Gastroesophageal sphincter (tissue), 4 donors: ENCODE measurements around the gene FAM219A. TPM values are rescaled to one million over a fixed set of nuclear protein-coding genes. Genes with fewer than 3 reads are reported as not detected.

Source experiments
- ATAC-seq: fragments of 150-250 bp; one replicate; pipeline ENCODE4 v1.9.1; 2016; ENCODE audit warnings: mild to moderate bottlenecking, moderate library complexity
- H3K27ac ChIP-seq, 4 donors: fragments of 200-600 bp; sonication (generic) in 3 of 4; 1 replicate in 3 of 4; 2 replicates in 1 of 4; pipeline ENCODE4 v1.5.1; 2016 to 2019
- H3K27me3 ChIP-seq: fragments of 200-600 bp; sonication (generic); one replicate; pipeline ENCODE4 v1.5.1; 2019
- H3K36me3 ChIP-seq, 2 donors: fragments of 200-600 bp; sonication (generic); one replicate each; pipeline ENCODE4 v1.5.1; 2019; ENCODE audit warnings: control low read depth in 1 of 2
- H3K4me1 ChIP-seq, 3 donors: fragments of 200-600 bp; sonication (generic); 1 replicate in 2 of 3; 2 replicates in 1 of 3; pipeline ENCODE4 v1.5.1; 2016 to 2019; ENCODE audit warnings: control low read depth in 2 of 3
- H3K4me3 ChIP-seq, 2 donors: fragments of 200-600 bp; sonication (generic); one replicate each; pipeline ENCODE4 v1.5.1; 2019; ENCODE audit warnings: mild to moderate bottlenecking in 1 of 2, moderate library complexity in 1 of 2
- H3K9me3 ChIP-seq, 3 donors: fragments of 200-600 bp; sonication (generic); one replicate each; pipeline ENCODE4 v1.5.1; 2017 to 2019; ENCODE audit warnings: control low read depth in 2 of 3
- EP300 ChIP-seq: sonication (generic); formaldehyde crosslinking; IDR thresholded peaks from one replicate; pipeline ENCODE4 v1.6.1; 2017; ENCODE audit warnings: antibody characterized with exemption, mild to moderate bottlenecking
- POLR2A ChIP-seq, 2 donors: fragments of 450-650 bp; IDR thresholded peaks; one replicate each; pipeline ENCODE4 v1.6.1; 2017; ENCODE audit warnings: antibody characterized with exemption in 2 of 2, mild to moderate bottlenecking in 2 of 2, moderate library complexity in 1 of 2
- POLR2AphosphoS5 ChIP-seq: sonication (generic); formaldehyde crosslinking; IDR thresholded peaks from one replicate; pipeline ENCODE4 v1.6.1; 2017; ENCODE audit warnings: antibody characterized with exemption
- WGBS, 2 donors: methylation state at CpG; one replicate each; pipeline ENCODE4 v1.1.5; 2018; ENCODE audit warnings: low coverage in 1 of 2; 5-methylcytosine and 5-hydroxymethylcytosine counted together
- total RNA-seq, 4 donors: library from RNA; depleted of rRNA; stranded (reverse); fragments of >200 nt; gene quantifications; one replicate each; pipeline ENCODE4 v1.1.0, GENCODE V29; 2016
- TF ChIP-seq, protein P1 (sequence below), 4 experiments: fragments of 200-600 bp in 2 of 4; fragments of 450-650 bp in 2 of 4; sonication (generic) in 1 of 4; IDR thresholded peaks; one replicate each; pipeline ENCODE4 v1.5.1; 2017 to 2019; ENCODE audit warnings: antibody characterized with exemption in 4 of 4, mild to moderate bottlenecking in 2 of 4, moderate library complexity in 2 of 4

Gene FAM219A
- total RNA-seq, 4 donors from 2014 or later = 11.2 to 18.4 (median 13.4) TPM

DNA sequence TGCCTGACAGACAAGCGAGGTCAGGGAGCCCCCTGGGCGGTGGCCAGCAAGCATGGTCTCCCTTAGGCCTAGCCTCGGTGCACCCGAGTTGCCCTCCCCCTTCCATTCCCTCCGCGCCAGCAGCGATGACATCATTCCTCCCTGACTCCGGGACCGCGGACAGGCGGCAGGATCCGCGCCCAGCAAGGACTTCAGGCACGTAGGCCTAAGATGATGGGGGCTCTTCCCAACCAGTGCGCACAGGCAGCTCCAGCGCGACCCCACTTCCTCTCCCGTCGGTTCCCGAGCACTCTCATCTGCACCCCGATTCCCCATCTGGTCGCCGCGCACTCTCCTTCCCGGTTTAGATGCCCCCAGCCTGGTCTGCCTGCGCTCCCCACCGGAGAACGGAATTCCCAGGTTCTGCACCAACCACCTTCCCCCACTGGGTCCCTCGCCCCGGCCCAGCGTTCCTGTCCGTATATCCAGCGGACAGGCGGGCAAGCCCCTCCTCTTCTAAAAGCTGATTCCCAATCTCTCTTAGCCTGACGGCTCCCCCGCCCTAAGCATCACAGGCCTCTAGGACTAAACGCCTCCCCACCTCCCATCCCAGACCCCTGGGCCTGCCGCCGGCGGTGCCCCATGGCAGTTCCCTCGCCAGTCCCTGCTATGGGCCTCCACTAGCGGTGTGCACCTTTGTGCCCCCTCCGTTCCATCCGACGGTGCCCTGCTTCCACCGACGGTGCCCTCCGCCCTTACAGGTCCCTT is 931 bp downstream of the FAM219A start:
- Histone ChIP-seq H3K36me3 (no peaks in the 10 kb centered on the region), H3K9me3 (no peaks in the 10 kb centered on the region), H3K27me3 (no peaks in the 10 kb centered on the region), H3K4me1 (peaks cover 0 to 54% (median 15%) of the 10 kb centered on the region in 3 donors), H3K27ac (peak overlapping the region; percentile 34 to 93 (median 90)), H3K4me3 (peak overlapping the region; percentile 69 to 90)
- TF ChIP-seq, protein P1, sequence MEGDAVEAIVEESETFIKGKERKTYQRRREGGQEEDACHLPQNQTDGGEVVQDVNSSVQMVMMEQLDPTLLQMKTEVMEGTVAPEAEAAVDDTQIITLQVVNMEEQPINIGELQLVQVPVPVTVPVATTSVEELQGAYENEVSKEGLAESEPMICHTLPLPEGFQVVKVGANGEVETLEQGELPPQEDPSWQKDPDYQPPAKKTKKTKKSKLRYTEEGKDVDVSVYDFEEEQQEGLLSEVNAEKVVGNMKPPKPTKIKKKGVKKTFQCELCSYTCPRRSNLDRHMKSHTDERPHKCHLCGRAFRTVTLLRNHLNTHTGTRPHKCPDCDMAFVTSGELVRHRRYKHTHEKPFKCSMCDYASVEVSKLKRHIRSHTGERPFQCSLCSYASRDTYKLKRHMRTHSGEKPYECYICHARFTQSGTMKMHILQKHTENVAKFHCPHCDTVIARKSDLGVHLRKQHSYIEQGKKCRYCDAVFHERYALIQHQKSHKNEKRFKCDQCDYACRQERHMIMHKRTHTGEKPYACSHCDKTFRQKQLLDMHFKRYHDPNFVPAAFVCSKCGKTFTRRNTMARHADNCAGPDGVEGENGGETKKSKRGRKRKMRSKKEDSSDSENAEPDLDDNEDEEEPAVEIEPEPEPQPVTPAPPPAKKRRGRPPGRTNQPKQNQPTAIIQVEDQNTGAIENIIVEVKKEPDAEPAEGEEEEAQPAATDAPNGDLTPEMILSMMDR (IDR thresholded peaks at IDR 0.05) = no peak
- TF ChIP-seq POLR2AphosphoS5 (peak; percentile 68), EP300 (no peak), POLR2A (IDR thresholded peaks at IDR 0.05) (peak in 1 of 2 donors; percentile 29)
- WGBS, 2 donors = 0 to 1% methylated on average over 21 to 31 of the region's 48 CpGs
- peak; percentile 37 for ATAC-seq

DNA sequence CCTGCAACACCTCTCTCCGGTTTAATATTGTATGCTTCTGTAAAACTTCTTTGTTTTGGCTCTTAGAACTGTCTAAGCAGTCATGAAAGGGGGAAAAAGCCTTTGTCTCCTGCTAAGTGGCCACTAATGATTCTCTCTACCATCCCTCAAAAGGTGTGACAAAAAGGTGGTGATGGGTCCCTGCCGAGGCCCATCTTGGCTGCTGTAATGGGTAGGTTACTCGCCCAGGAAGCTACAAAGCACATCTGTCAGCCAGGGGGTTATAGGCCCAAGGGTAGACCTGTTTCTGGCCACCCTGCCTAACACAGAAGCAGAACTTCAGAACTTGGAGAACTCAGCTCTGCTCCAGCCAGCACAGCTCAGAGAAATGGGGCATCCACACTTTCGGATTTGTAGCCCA is 1.6 kb downstream of the FAM219A start:
- Histone ChIP-seq H3K4me3 (peak overlapping the region in 1 of 2 donors; percentile 90), H3K27ac (peak overlapping the region in 3 of 4 donors; percentile 88 to 93 (median 93)), H3K4me1 (peaks cover 0 to 61% (median 15%) of the 10 kb centered on the region in 3 donors), H3K36me3 (no peaks in the 10 kb centered on the region), H3K9me3 (no peaks in the 10 kb centered on the region), H3K27me3 (no peaks in the 10 kb centered on the region)
- WGBS, 2 donors = 37% methylated on average over 4 of the region's 4 CpGs; no CpG with 5 or more reads in 1 of the 2 donors
- TF ChIP-seq POLR2AphosphoS5 (no peak), POLR2A (IDR thresholded peaks at IDR 0.05) (no peak), EP300 (no peak)
- TF ChIP-seq, protein P1 (IDR thresholded peaks at IDR 0.05) = no peak
- ATAC-seq = no peak

GRCh38 chr9:34456151-34456550 is 2.2 kb downstream of the FAM219A start:
- H3K27ac ChIP-seq = peak overlapping the region in 1 of 4 donors; percentile 93
- WGBS, 2 donors = 73 to 86% methylated on average over 1 of the region's 1 CpG
- no peaks in the 10 kb centered on the region for H3K36me3 ChIP-seq
- H3K27me3 ChIP-seq = no peaks in the 10 kb centered on the region
- H3K4me1 ChIP-seq = peaks cover 0 to 67% (median 15%) of the 10 kb centered on the region in 3 donors
- H3K9me3 ChIP-seq = no peaks in the 10 kb centered on the region
- no peak overlapping the region for H3K4me3 ChIP-seq
- ATAC-seq = no peak
- TF ChIP-seq, protein P1 (IDR thresholded peaks at IDR 0.05) = no peak
- no peak for TF ChIP-seq POLR2AphosphoS5
- no peak for TF ChIP-seq POLR2A (IDR thresholded peaks at IDR 0.05)
- TF ChIP-seq EP300 = no peak

GRCh38 chr9:34454571-34455065 is 3.8 kb downstream of the FAM219A start:
- H3K27me3 ChIP-seq = no peaks in the 10 kb centered on the region
- H3K4me1 ChIP-seq = peaks cover 0 to 77% (median 15%) of the 10 kb centered on the region in 3 donors
- WGBS, 2 donors = 86% methylated on average over 3 of the region's 3 CpGs; no CpG with 5 or more reads in 1 of the 2 donors
- peak overlapping the region in 1 of 4 donors; percentile 4 for H3K27ac ChIP-seq
- no peak overlapping the region for H3K4me3 ChIP-seq
- no peaks in the 10 kb centered on the region for H3K9me3 ChIP-seq
- ATAC-seq = no peak
- H3K36me3 ChIP-seq = no peaks in the 10 kb centered on the region
- TF ChIP-seq, protein P1 (IDR thresholded peaks at IDR 0.05) = no peak
- no peak for TF ChIP-seq EP300
- no peak for TF ChIP-seq POLR2A (IDR thresholded peaks at IDR 0.05)
- no peak for TF ChIP-seq POLR2AphosphoS5
